Measurements from ENCODE around the gene ASAP3.

DNA sequence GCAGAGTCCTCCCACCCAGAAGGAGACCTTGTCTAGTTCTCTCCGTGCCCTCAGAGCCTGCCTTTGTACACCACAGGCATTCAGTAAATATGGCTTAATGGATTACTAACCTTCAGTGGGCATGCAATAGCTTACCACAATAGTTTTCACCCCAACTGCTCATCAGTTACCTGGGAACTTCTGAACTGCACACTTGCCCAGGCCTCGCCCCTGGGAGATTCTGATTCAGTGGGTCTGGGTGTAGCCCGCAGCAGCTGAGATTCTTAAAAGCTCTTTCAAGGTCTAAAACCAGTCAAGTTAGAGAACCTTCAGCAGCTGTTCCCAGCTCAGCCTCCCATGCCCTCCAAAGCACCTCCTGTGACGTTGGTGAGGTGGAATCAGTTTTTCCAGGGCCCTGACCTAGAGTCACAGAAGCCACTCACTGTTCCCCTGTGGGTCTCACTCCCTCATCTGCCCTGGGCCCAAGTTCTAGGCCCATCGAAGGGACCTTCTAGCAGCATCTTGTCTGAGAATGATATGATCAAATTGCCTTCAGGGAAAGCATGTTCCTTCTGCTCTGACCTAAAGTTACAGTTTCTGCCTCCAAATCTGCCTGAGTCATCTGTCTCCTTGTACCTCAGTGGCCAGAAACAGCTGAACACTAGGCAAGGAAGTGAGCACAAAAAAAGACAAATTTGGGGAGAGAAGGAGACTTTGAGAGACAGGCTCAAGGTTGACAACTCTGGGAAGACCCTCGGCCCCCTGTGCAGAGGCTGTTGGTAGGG lies 10.8 kb downstream of the ASAP3 start:
- TF ChIP-seq, protein P1, sequence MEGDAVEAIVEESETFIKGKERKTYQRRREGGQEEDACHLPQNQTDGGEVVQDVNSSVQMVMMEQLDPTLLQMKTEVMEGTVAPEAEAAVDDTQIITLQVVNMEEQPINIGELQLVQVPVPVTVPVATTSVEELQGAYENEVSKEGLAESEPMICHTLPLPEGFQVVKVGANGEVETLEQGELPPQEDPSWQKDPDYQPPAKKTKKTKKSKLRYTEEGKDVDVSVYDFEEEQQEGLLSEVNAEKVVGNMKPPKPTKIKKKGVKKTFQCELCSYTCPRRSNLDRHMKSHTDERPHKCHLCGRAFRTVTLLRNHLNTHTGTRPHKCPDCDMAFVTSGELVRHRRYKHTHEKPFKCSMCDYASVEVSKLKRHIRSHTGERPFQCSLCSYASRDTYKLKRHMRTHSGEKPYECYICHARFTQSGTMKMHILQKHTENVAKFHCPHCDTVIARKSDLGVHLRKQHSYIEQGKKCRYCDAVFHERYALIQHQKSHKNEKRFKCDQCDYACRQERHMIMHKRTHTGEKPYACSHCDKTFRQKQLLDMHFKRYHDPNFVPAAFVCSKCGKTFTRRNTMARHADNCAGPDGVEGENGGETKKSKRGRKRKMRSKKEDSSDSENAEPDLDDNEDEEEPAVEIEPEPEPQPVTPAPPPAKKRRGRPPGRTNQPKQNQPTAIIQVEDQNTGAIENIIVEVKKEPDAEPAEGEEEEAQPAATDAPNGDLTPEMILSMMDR (conservative IDR thresholded peaks at IDR 0.05 in 1 of 2, IDR thresholded peaks at IDR 0.05 in 1 of 2; ENCODE audit: extremely low read depth in 1 of 2, insufficient read depth in 1 of 2, low read depth in 1 of 2, low read length in 2 of 2), result no peak
- no peak for TF ChIP-seq EZH2 (IDR thresholded peaks at IDR 0.05; ENCODE audit: borderline replicate concordance, low read length)
